Lower leg skin (tissue), 3 donors: Measurements from ENCODE around the gene LPIN1.

Source experiments
- POLR2A ChIP-seq, 2 donors: fragments of 450-650 bp; IDR thresholded peaks; one replicate each; pipeline ENCODE4 v1.6.1; 2016 to 2017; ENCODE audit warnings: antibody characterized with exemption in 2 of 2, mild to moderate bottlenecking in 1 of 2, moderate library complexity in 1 of 2
- TF ChIP-seq, protein P1 (sequence below), 3 donors: fragments of 450-650 bp; IDR thresholded peaks; one replicate each; pipeline ENCODE4 v1.5.1; 2016; ENCODE audit warnings: antibody characterized with exemption in 3 of 3, mild to moderate bottlenecking in 3 of 3, moderate library complexity in 2 of 3

DNA sequence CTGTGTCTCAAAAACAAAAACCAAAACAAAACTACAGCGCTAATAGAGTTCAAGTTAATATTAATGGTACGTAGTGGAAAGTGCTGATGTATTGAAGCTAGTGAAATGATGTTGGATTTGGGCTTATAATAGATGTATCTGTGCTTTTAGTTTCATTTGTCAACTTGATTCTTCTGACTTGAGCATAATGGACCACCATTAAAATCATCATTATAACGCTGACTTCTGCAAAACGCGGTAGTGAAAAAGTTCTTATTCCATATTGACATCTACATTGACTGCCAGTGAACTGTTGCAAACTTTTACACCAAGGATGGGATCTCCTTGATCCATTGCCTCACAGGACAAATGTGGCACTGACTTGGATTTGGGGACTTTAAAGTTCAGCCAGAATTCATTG is 85.0 kb downstream of the LPIN1 start:
- TF ChIP-seq, protein P1, sequence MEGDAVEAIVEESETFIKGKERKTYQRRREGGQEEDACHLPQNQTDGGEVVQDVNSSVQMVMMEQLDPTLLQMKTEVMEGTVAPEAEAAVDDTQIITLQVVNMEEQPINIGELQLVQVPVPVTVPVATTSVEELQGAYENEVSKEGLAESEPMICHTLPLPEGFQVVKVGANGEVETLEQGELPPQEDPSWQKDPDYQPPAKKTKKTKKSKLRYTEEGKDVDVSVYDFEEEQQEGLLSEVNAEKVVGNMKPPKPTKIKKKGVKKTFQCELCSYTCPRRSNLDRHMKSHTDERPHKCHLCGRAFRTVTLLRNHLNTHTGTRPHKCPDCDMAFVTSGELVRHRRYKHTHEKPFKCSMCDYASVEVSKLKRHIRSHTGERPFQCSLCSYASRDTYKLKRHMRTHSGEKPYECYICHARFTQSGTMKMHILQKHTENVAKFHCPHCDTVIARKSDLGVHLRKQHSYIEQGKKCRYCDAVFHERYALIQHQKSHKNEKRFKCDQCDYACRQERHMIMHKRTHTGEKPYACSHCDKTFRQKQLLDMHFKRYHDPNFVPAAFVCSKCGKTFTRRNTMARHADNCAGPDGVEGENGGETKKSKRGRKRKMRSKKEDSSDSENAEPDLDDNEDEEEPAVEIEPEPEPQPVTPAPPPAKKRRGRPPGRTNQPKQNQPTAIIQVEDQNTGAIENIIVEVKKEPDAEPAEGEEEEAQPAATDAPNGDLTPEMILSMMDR (IDR thresholded peaks at IDR 0.05) = no peak
- TF ChIP-seq POLR2A (IDR thresholded peaks at IDR 0.05) = no peak
